ENCODE data around the gene PYGL.
"Not testable (repeated sequence)": the region's sequence is repeated elsewhere in the genome, so short reads cannot be mapped to it uniquely, and the experiment has no call there.

Gene PYGL

DNA sequence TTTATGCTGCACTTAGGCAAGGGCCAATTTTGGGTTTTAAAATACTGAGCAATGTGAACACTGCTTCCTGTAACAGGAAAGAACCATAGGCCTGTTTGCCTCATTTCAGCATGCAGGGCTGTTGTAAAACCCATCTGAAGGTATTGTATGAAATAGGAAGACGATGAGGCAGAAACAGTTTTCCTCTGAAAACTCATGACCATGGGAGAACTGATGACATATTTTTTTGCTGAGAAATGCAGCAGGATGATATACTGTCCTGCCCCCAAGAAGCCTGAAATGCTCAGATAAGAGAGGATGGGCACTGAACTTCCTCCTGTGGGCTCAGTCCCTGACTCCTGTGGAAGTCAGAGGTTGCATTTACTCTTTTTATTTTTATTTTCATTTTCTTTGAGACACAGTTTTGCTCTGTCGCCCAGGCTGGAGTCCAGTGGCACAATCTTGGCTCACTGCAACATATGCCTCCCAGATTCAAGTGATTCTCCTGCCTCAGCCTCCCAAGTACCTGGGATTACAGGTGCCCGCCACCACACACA lies 17.4 kb downstream of the PYGL start:
- no peak for DNase-seq (ENCODE audit: low spot score)

DNA sequence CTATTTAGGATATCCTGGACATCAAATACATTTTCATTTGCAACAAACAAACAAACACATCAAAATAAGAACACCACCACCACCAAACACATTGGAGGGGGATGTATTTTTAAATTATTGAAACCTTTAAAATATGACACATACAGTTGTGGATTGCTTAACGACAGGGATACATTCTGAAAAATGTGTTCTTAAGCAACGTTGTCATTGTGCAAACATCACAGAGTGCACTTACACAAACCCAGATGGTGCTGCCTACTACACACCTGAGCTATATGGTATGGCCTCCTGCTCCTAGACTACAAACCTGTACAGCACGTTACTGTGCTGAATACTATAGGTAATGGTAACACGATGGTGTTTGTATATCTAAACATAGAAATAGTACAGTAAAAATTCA lies 19.4 kb downstream of the PYGL start:
- no peak for DNase-seq (ENCODE audit: low spot score)

DNA sequence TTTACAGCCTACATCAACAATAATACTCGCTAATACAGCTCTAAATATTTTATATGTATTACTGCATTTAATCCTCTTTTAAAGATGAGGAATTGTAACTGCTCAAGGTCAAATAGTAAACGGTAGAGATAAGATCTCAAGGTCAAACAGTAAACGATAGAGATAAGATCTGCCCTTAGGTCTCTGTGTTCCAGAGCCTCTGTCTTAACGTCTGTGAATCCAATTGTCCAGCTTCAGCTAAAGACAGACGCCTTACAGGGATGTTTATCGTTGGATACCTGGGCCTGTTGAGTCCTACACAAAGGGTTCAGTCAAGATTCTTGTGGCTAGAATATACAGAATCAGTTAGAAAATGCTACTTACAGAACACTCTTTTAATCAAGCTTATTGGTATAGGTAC lies 20.0 kb downstream of the PYGL start:
- DNase-seq (ENCODE audit: low spot score): no peak

DNA sequence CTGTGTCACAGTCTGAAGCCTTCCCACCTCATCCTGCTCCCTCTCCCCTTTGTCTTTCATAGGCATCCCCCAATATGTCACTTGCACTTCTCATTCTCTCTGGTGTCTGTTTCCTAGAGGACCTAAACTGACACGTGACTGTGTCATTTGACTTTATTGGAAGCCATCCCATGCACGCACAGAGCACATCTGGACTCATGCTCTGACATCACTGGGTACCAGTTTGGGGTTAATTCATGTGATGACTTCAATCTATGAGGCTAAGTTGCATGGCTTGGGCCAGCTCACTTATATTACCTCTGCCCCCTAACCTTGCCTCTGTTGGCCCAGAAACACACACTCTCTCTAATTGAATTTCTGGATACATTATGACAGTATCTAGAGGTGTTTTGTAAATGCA lies 21.5 kb downstream of the PYGL start:
- DNase-seq (ENCODE audit: low spot score): no peak

DNA sequence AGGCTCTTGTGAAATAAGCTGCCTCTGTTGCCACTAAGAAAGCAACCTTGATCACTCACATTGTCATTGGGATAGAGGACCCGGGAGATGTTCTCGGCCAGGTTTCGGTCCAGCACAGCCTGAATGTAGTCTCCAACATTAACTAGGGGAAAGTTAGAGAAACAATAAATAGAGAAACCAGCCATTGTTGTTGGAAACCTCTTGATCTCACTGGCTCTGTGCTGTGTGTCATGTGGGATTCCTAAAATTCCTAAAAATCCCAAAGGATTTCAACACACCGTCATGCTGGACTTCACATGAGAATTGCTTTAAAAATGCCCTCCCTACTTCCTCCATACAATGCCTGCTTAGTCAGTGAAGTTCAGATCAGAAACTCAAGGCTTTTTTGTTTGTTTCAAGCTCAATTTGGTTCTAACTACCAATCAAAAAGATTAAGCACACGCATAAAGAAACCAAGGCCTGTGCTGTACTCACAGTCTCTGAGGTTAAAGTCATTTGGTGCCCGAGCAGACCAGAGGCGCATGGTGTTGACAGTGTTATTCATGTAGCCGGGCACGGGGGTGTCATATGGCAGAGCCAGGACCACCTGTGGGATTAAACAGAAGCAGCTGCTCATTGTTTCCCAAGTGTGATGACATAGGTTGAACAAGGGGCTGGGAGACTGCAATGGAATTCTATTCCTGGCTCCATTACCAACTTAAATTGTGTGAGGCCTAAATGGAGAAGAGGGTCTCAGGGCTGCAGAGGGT lies 23.6 kb downstream of the PYGL start:
- no peak for DNase-seq (ENCODE audit: low spot score)

DNA sequence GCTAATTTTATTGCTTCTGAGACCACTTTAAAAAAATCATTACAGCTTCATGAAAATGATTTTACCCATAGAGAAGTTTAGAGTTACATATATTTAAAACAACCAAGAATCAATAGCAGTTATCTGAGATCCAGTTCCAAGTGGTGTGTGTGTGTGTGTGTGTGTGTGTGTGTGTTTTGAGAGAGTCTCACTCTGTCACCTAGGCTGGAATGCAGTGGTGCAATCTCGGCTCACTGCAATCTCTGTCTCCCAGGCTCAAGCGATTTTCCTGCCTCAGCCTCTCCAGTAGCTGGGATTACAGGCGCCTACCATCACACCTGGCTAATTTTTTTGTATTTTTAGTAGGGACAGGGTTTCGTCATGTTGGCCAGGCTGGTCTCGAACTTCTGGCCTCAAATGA lies 24.8 kb downstream of the PYGL start:
- DNase-seq (ENCODE audit: low spot score): not testable (repeated sequence)

DNA sequence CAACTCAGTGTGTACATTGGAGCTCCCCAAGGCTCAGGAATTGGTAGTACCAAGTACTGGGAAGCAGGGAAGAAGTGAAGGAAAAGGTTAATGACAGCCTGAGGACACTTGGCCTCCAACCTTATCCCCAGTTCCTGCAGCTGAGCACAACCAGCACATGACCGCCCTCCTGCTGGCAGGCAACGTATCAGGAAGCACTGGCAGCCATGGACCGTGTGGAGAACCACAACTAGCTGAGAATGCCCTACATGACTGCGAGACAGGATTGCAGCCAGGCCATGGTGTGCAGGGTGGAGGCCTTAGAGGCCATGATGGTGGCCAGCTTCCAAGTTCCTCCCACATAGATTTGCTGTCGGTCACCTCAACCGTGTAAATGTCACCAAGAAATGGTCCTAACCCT lies 26.8 kb downstream of the PYGL start:
- DNase-seq (ENCODE audit: low spot score): no peak

DNA sequence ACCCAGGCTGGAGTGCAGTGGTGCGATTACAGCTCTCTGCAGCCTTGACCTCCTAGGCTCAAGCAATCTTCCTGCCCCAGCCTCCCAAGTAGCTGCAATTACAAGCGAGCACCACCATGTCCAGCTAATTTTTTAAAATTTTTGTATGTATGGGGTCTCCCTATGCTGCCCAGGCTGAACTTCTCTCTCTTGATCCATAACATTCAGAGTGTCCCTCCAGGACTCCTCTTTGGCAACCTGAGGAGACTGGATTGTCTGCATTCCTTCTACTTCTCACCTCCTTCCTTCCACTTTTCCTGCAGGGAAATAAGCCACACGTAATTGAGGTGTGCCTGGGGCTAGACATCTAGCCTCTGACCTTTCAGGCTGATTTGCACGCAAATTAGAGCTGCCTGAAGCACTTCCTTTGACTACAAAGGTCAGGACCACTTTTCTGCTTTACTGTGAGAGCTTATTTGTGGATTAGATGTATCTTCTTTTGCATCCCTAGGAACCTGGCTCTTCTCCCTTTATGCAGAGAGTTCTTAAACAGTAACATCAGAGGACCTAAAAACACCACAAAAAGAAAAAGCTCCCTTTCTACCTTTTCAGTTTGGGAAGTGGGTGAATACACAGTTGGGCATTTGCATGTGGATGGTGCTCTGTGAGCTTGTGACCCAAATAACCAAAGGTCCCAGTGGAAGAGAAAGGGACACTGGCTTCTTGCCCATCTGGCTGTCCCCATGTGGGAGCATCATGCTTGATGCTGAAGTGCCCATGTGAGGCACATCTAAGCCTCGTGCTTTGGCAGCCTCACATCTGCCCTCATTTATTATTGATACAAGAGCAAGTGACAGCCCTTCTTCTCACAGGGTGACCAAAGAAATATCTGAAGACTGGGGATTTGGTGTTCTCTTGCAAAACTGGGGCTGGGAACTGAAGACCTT lies 33.5 kb downstream of the PYGL start:
- no peak for DNase-seq (ENCODE audit: low spot score)

DNA sequence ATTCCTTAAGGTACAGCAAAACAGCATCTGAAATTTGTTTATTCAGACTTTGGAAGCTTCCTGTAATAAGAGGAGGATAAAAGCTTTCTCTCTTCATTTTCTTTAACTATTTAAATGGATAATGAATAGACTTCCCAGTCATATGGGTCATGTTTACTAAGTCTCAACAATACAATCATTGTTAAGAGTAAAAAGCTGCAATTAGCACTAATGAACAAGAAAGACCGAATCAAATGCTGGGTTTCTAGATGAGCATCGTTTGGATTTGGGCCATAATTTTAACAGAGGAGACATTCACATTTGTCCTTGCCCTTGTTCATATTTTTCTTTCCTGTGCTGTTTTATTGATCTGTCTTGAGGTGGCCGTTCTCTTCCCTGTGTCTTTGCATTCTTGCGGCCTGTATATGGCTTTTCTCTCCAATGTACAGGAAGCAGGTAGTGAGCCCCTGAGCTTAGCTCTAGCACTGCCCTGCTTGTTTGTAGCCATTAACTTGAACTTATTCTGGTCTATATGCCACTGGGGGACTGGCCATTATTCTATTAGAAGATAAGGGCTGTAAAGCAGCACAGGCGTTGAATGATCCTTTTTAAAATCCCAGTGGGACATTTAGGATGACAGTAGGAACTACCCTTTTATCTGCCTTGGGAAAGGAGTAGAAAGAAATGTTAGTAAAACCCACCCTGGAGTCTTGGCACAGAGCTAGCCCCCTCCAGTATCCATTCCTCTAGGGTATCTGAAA lies 37.8 kb downstream of the PYGL start:
- peak; percentile 67 for DNase-seq (ENCODE audit: low spot score)

DNA sequence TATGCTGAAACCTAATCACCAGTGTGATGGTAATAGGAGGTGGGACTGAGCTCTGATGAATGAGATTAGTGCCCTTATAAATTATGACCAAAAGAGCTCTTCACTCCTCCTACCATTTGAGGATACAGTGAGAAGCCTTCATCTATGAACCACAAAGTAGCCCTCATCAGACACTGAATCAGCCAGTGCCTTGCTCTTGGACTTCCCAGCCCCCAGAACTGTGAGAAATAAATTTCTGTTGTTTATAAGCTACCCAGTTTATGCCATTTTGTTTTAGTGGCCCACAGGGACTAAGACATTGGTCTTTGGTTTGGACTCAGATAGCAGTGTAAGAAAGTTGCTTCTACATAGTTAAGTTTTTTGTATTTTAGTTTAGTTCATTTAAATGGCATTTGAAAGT lies 39.6 kb downstream of the PYGL start:
- DNase-seq (ENCODE audit: low spot score): no peak

DNA sequence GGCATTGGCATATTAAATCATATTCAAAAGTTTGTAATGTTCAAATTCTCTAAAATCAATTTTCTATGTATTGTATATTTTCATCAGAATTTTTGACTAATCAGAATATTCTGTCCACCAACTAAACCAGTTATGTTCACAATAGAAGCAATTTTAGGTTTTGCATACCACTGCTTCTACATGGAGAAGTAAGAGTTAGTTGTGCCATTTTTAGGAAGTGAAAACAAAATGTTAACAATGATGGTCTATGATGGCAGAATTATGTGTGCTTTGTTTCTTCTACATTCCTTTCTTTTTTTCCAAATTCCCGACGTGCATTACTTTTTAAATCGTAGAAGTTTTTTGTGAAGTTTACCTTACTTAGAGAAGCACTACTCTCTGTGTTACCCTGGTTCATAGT lies 42.9 kb downstream of the PYGL start:
- no peak for DNase-seq (ENCODE audit: low spot score)

DNA sequence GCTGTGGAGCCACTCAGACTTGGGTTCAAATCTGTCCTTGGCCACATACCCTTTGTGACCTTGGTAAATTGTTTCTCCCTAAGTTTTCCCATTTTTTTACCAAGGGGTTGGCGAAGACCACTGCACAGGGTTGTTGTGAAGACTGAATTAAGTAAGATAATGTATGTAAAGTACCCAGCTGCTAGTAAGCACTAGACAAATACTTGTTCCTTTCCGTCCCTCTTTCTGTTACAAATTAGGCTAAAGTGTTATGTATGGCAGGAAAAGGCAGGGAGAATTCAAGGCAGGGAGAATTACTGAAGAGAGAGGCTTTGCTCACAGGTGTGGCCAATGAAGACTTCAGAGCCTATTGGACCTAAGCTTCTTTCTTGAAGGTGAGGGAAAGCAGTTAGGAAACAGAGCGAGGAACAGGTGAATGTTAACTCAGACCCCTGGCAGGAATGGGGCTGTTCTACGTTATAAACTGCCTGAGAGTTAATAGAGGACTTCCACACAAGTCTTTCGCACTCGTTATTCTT lies 46.6 kb downstream of the PYGL start:
- no peak for DNase-seq (ENCODE audit: low spot score)

DNA sequence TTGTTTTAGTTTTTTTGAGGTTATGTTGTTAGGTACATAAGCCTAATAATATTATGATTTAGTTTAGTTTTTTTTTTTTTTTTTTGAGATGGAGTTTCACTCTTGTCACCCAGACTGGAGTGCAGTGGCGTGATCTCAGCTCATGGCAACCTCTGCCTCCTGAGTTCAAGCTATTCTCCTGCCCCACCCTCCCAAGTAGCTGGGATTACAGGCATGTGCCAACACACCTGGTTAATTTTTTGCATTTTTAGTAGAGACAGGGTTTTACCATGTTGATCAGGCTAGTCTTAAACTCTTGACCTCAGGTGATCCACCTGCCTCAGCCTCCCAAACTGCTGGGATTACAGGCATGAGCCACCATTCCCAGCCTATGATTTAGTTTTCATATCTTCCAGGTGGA lies 47.3 kb downstream of the PYGL start:
- DNase-seq (ENCODE audit: low spot score): not testable (repeated sequence)

DNA sequence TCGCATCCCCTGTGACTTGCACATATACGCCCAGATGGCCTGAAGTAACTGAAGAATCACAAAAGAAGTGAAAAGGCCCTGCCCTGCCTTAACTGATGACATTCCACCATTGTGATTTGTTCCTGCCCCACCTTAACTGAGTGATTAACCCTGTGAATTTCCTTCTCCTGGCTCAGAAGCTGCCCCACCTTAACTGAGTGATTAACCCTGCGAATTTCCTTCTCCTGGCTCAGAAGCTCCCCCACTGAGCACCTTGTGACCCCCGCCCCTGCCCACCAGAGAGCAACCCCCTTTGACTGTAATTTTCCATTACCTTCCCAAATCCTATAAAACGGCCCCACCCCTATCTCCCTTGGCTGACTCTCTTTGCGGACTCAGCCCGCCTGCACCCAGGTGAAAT lies 47.9 kb downstream of the PYGL start:
- not testable (repeated sequence) for DNase-seq (ENCODE audit: low spot score)

DNA sequence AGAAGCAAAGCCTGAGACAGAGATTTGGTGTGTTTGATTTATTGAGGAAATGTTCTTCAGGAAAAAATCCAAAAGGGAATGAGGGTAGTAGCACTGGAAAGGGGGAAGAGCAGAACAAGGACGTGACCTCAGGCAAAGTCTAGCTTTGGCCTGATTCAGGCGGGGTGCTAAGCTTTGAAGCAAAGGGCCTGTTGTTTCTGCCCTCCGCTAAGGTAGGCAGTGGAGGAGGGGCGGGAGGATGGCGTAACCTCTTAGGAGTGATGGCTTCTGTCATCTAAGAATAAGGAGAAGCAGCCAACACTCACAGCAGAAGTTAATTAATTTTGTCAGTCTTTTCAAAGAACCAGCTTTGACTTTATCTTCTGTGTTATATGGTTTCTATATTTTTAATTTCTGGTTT lies 52.0 kb downstream of the PYGL start:
- no peak for DNase-seq (ENCODE audit: low spot score)

DNA sequence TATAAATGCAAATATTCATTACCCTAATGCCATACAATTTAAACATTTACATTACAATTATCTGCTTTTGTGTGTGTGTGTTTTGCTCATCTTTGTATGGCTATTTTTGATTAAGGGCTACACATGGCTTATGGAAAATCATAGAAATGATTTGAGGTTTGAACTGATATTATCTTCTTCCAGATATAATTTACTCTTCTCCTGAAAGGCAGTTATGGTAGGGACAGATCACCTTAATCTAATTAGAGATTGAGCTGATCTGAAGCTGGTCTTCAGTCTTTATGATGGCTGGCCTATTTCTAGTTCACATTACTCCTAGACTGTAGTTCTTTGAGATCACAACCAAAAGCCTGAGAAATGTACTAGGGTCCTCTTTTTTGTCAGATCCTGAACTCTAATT lies 56.8 kb downstream of the PYGL start:
- DNase-seq (ENCODE audit: low spot score): no peak

DNA sequence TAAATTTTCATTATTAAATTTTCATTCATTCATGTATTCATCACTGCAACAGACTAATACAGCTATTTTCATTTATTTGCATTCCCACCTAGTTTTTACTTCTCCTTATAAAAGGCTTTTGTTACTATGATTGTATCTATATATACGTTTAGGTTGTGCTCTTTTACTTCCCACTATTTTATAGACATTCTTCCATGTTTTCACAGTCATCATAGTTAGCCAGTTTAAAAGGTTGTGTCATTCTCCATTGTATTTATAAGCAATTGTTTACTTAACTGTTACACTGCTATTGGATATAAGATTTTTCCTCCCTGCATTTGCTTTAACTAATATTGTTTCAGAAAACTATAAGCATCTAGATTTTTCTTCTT lies 60.5 kb downstream of the PYGL start:
- DNase-seq (ENCODE audit: low spot score): no peak

DNA sequence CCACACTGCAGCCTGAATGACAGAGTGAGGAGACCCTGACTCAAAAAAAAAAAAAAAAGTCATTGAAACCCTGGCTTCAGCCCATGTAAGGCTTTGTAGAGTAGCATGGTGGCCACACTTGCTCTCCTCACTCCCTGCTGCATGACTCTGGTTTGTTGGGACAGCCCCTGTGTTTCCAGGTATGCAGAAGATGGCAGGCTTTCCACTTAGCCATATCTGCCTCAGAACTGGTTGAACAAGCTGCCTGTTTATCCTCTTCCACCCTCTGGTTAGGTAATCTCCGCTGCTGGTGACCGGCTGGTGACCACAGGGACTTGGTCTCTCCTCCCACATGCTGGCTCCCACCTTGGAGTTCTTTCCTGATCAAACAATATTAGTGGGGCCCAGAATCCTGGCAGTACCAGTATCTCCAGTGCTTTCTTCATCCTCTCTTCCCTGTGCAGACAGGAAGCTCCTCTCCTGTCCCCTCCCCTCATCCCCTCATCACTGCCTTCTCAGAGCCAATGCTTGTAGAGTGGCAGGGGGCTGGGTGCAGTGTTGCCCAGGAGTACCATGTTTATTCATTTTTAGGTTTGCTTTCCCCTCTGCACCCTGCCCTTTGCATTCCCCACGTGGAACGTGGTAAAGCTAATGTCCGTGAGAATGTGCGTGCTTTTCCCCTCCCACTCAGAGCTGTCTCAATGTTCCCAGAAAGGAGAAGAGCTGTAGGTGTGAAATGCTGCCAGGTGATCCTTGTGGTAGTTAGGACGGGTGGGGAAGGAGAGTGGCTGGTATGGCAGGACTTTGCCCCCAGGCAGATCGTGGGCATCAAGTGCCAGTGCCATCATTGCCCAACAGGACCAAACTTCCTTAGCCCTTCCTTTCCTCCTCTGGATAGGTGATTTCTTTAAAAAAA lies 61.1 kb downstream of the PYGL start:
- no peak for DNase-seq (ENCODE audit: low spot score)

DNA sequence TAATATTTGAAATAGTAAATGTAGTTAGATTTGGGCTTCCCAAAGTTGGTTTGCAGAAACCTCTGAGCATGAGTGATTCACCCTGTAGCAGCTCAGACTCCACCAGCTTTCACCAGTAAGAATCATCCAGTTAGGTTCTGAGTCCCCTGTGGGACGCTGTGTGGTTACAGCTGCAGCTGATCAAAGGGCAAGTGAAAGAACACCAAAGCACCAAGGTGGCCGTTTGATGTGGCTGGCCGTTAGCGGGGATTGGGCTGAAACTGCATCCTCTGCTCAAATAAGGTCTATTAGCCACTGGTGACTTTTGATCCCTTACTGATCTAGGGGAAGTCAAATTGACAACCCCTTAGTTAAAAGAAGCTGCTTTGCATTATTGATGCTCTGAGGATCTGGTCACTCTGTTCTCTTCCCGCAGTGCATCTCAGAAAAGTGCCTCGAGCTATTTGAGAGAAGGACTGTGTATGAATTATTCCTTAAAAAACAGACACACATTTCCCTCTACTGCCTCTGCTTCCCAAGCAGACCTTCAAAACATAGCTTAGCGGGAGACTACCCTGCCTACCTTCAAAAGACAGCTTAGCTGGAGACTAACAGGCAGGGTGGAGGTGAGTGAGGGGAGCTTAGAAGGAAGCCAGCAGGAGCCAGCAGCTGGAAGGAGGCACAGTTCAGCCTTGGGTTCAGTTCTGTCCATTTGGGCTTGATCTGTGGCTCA lies 68.8 kb downstream of the PYGL start:
- DNase-seq (ENCODE audit: low spot score): no peak

DNA sequence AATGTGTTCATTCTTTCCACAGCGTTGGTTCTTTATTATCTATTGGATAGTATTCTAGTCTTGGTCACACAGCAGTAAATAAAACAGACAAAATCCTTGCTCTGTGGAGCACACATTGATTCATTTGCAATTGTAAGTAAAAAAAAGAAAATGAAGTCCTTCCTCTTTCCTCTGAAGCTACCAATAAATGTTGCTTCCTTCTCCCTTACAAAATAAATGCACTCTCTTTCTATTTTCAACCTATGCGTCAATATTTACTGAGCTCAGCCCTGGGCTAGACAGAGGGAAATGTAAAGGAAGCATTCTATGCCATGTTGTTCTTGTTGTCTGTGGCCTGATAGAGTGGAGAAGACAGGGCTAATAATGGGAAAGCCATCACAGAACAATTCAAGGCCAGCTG lies 69.5 kb downstream of the PYGL start:
- no peak for DNase-seq (ENCODE audit: low spot score)
